IPS-15b (cell line): ENCODE results near the gene EXOC6B.

Experiments
- H3K27me3 ChIP-seq: one replicate; pipeline ENCODE4 v1.6.1; 2013; ENCODE audit warnings: low read length; ENCODE audit not compliant: control insufficient read depth, insufficient read depth
- H3K36me3 ChIP-seq: one replicate; pipeline ENCODE4 v1.6.1; 2013; ENCODE audit warnings: low read length; ENCODE audit not compliant: control insufficient read depth, insufficient read depth
- H3K4me1 ChIP-seq: one replicate; pipeline ENCODE4 v1.6.1; 2013; ENCODE audit warnings: mild to moderate bottlenecking, low read length; ENCODE audit not compliant: control insufficient read depth, insufficient read depth
- H3K4me3 ChIP-seq: one replicate; pipeline ENCODE4 v1.5.1; 2013; ENCODE audit warnings: low read depth, low read length
- H3K9ac ChIP-seq: one replicate; pipeline ENCODE4 v1.6.1; 2013; ENCODE audit warnings: low read depth, mild to moderate bottlenecking, low read length
- H3K9me3 ChIP-seq: one replicate; pipeline ENCODE4 v1.6.1; 2013; ENCODE audit warnings: mild to moderate bottlenecking, low read length; ENCODE audit not compliant: control insufficient read depth, insufficient read depth

The EXOC6B gene

DNA sequence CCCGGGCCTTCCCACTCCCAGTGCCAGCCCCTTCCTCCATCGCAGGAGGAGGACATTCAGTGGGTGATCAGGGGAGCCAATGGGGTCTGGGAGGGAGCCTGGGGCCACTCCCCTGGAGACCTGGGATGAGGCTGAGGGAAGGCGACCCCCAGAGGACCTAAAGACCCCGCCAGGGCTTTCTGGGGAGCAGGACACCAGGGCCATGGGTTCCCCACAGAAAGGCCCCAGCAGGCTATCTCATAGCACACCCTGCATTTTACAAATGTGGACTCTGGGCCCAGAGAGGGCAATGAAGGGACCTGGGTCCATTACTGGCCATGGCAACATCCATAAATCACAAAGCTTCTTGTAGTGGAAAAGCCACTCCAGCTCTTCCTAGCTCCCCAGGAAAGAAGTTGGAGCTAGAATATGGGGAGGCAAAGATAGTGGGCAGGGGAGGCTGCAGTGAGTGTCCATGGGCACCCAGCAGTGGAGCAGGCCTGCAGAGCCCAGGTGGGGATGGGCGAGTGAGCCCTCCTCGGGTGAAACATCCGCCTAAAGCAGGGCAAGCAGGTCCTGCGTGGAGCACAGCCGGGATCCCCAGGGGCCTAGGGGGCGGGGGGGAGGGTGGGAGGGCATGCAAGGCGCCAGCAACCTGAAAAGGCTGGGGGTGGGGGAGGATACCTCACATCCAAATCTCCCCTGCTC is 692.0 kb downstream of the EXOC6B start:
- peaks cover 1% of the 10 kb centered on the region for H3K4me1 ChIP-seq
- no peaks in the 10 kb centered on the region for H3K36me3 ChIP-seq
- H3K9ac ChIP-seq: no peak overlapping the region
- no peak overlapping the region for H3K4me3 ChIP-seq
- H3K9me3 ChIP-seq: no peaks in the 10 kb centered on the region
- H3K27me3 ChIP-seq: peaks cover 6% of the 10 kb centered on the region

DNA sequence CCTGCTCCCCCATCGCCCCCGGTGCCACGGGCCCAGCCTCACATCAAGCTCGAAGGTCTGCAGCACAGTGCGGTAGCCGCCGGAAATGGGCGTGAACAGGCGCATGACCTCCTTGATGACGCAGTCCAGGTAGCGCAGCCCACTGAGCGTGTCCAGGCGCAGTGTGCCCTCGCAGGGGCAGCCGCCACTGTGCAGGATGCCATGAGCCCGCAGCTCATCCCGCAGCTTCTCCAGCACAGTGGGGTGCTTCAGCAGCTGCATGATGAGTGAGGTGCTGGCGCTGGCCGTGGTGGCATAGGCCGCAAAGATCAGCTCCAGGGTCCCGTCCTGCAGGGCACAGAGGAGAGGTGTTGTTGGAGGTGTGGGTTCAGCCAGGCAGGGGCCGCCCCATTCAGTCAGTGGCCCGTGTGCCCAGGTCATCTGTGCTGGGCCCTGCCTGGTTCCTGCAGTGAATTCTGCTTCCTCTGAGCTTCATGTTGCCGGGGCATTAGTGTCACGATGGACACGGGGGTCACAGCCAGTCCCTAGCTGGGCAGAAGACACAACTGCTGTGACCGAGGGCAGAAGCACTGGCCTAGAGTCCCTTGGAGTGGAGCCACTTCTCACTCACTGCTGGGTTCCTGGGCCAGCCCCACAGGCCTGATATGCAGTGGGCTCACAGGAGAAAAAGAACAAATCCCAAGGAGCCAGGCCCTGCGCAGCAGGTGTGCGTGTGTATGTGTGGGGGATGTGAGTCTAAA is 692.7 kb downstream of the EXOC6B start:
- H3K4me3 ChIP-seq: no peak overlapping the region
- no peaks in the 10 kb centered on the region for H3K9me3 ChIP-seq
- H3K36me3 ChIP-seq: no peaks in the 10 kb centered on the region
- H3K9ac ChIP-seq: no peak overlapping the region
- peaks cover 5% of the 10 kb centered on the region for H3K4me1 ChIP-seq
- H3K27me3 ChIP-seq: no peaks in the 10 kb centered on the region

DNA sequence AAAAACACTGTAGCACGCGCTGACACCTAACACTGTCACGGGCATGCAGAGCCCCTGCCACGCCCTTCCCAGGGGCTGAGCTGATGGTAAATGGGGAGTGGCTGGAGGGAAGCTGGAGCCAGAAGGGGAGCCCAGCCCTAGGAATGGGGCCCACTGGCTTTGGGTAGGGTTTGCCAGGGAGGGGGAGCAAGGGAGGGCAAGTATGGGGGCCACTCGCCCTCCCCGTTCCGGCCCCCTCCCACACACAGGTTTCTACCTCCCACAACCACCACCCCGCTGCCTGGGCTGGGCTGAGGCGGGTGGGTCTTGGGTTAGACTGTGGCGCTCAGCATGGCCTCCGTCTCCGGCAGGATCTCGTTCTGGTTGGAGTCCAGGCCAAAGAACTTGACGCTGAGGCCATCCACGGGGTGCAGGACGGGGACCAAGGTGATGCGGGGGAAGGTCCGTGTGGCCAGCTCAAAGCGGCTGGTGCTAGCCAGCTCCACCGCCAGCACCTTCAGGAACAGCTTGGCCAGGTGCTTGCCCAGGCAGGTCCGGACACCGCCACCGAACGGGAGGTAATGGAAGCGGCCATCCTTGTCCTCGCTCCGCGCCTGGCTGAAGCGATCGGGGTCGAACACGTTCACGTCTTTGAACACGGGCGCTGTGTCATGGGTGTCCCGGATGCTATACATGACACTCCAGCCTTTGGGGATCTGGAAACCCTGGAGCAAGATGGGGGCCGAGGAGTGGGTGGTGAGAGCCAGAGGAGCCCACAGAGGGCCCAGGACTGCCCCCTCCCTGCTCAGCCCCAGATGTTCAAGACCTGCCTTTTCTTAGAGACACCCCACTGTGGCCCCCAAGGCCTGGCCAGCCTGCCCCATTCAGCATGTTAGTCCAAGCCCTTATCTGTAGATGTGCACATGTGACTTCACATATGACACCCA is 693.7 kb downstream of the EXOC6B start:
- Histone ChIP-seq H3K27me3 (no peaks in the 10 kb centered on the region), H3K4me1 (peaks cover 5% of the 10 kb centered on the region), H3K4me3 (no peak overlapping the region), H3K9ac (no peak overlapping the region), H3K36me3 (no peaks in the 10 kb centered on the region), H3K9me3 (no peaks in the 10 kb centered on the region)

DNA sequence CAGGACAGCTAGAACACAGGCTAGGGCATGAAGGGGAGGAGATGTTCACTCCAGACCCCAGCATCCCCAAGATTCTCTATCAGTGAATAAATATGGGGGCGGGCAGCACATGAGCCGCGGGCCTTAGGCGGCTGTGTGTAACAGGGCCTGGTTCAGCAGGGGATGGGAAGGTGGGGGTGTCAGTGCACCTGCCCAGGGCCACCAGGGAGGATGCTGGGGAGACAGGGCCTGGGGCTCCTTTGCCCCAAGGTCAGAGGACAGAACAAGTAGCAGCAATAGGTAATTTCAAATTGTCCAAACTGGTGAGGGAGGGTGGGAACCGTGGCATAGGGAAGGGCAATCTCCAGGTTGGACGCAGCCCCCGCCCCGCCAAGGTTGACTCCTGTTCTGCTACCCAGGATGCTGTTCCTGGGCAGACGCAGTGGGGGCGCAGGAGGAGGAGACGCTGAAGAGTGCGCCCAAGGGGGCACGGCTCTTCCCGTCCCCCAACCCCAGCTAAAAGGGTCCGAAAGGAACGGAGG is 694.4 kb downstream of the EXOC6B start:
- Histone ChIP-seq H3K9ac (no peak overlapping the region), H3K4me3 (no peak overlapping the region), H3K9me3 (no peaks in the 10 kb centered on the region), H3K4me1 (peaks cover 5% of the 10 kb centered on the region), H3K27me3 (no peaks in the 10 kb centered on the region), H3K36me3 (no peaks in the 10 kb centered on the region)

DNA sequence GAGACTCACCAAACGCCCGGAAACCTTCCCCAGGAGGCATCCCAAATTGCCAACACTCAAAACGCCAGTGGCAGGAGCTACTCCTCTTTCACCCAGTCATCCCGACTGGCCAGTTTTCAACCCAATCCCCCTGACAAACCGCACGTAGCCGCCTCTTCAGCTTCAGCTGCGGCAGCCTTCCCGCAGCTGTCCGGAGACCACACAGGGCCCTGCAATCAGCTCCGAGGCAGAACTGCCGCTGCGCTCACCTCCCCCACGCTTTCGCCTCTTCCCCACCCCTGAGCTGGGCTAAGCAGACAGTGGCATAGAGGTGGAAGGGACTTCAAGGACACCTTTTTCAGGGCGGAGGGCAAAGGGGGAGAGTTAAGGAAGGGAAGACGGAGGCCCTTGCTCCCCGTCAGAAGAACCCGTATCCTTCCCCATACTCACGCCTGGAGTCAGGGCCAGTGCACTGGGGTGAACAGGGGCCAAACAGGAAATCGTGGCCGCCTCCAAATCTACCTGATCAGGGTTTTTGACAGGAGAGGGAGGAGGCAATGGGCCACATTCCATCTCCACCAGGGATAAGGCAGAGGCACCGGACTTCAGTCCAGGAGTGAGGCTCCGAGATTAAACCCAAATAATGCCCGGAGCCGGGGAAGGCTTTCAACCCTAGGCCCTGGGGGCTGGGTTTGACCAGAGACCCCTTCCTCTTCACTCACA is 695.0 kb downstream of the EXOC6B start:
- Histone ChIP-seq H3K4me3 (no peak overlapping the region), H3K27me3 (no peaks in the 10 kb centered on the region), H3K36me3 (no peaks in the 10 kb centered on the region), H3K4me1 (peaks cover 5% of the 10 kb centered on the region), H3K9me3 (no peaks in the 10 kb centered on the region), H3K9ac (no peak overlapping the region)

DNA sequence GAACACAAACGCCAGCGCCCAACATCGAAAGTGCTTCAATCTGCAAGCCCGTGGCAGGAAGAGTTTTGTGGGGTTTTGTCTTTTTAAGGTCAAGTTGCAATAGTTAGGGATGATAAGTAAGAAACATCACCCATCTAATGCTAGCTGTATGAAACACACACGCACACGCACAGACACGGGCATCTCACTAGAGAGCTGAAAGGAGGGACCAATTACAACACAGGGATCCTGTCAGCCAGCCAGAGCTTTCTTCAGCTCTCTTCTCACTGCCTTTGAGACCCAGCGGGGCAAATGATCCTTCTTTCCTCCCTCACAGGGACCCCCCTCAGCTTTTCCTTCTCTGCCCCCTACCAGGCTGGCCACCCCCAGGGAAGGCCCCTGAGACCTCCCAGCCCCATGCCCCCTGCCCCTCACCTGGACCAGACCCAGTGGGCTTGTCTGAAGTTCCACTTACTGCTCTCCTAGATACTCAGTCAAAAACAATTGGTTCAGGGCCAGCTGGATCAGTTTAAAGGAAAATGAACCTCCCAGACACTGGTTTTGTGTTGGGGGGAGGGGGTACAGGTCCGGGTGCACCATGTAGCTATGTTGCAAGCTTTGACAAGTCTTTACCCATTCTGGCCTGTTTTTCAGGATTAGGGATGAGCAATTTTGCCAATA is 696.0 kb downstream of the EXOC6B start:
- H3K27me3 ChIP-seq: no peaks in the 10 kb centered on the region
- H3K9me3 ChIP-seq: no peaks in the 10 kb centered on the region
- H3K9ac ChIP-seq: no peak overlapping the region
- H3K36me3 ChIP-seq: no peaks in the 10 kb centered on the region
- peaks cover 5% of the 10 kb centered on the region for H3K4me1 ChIP-seq
- H3K4me3 ChIP-seq: no peak overlapping the region

DNA sequence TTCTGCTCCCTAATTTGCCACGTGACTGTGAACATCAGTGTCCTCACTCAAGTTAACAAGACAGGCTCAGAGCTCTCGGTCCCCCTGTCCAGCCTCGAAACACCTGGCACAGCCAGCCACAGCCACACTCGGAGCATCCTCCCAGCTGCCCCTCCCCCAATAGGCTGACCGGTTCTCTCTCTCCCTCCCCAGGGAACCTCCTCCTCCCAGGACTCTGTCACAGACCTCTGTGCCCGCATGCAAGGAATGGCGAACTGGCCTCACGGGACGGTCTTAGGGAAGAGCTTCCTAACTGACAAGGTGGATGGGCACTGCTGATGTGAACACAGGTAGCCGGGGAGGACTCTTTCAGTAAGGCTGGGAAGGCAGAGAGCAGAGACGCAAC is 697.0 kb downstream of the EXOC6B start:
- Histone ChIP-seq H3K27me3 (no peaks in the 10 kb centered on the region), H3K36me3 (no peaks in the 10 kb centered on the region), H3K4me1 (peaks cover 5% of the 10 kb centered on the region), H3K4me3 (no peak overlapping the region), H3K9ac (no peak overlapping the region), H3K9me3 (no peaks in the 10 kb centered on the region)

DNA sequence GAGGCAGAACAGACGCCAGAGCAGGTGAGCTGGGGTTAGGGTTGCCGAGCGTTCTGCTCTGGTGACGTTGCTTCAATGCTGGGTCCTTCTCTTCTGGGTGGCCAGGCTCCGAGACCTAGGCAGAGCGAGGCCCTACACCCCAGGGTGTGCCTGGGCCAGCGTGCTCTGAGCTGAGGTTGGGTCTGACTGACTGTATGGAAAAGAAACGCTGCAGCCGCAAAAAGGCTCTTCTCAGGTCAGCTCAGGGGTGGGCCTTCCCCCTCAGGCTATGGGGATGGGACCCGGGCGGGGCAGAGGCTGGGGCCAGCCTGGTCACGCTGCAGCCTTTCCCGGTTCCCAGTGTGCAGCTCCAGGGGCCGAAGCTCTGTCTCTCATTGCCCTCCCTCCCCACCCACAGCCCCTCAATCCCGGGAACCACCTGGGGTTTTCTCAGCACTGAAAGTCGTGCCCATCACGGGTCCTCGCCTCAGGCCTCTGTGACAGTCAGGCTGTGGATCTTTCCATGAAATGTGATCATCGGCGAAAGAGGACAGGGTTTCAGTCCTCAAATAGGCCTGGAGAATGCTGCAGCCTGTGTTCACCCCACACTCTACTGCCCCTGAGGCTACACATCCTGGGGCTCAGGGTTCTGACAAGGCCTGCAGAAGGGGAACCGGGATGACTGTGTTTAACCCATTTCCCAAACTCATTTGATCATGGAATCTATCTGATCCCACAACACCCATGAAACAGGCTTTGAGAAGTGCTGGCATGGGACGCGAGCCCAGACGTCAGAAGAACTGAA is 697.6 kb downstream of the EXOC6B start:
- no peak overlapping the region for H3K9ac ChIP-seq
- H3K27me3 ChIP-seq: no peaks in the 10 kb centered on the region
- no peak overlapping the region for H3K4me3 ChIP-seq
- H3K36me3 ChIP-seq: no peaks in the 10 kb centered on the region
- peaks cover 5% of the 10 kb centered on the region for H3K4me1 ChIP-seq
- no peaks in the 10 kb centered on the region for H3K9me3 ChIP-seq

DNA sequence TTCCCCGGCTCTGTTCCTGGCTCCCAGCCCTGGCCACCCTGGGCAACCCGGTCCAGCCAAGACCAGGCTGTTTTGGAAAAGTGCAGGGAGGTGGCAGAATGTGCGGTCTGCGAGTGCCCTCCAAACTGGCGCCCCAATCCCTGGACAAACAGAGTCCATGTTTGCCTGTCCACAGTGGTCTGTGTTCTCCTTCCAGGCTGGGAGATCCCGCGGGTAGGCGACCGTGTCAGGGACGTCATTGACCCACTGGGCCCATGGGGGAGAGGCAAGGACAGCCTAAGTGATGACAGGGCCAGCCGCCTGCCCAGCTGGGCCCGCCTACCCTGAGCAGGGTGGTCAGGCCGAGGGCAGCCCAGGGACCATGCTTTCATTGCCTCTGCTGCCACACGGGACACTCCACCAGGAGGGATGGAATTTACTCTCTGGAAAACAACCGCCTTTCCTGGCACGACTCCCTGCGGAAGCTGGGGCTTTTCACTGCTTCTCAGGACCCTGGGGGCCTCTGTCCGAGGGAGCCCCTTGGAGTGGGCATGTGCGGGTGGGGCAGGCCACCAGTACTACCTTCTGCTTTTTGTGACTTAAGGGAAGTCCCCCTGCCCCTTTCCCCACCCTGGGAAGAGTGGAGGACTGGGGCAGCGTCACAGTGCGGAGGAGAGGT is 698.3 kb downstream of the EXOC6B start:
- H3K27me3 ChIP-seq: no peaks in the 10 kb centered on the region
- H3K9ac ChIP-seq: no peak overlapping the region
- H3K9me3 ChIP-seq: no peaks in the 10 kb centered on the region
- H3K4me3 ChIP-seq: no peak overlapping the region
- peaks cover 5% of the 10 kb centered on the region for H3K4me1 ChIP-seq
- H3K36me3 ChIP-seq: no peaks in the 10 kb centered on the region
